HepG2 (cell line): ENCODE data around the gene COL4A2. TPM values are rescaled to one million over a fixed set of nuclear protein-coding genes. Genes with fewer than 3 reads are reported as not detected.

ENCODE experiments used
- ATAC-seq: fragments of 200-7000 bp; cut with Tn5 transposase; 3 replicates; pipeline ENCODE4 v1.9.1; 2020; ENCODE audit warnings: mild to moderate bottlenecking, moderate library complexity
- BruUV-seq: library from RNA; stranded (reverse); fragments of 400-500 nt; replicated peaks from 2 replicates; lab custom pipeline; 2021; lab: Mats Ljungman, UMichigan
- CTCF ChIA-PET: fragments of 300-600 bp; formaldehyde crosslinking; extraction: SDS; loops from one replicate; lab custom pipeline; 2021; ENCODE audit warnings: low total read pairs, inconsistent platforms, low intra/inter-chr PET ratio; lab: Yijun Ruan, JAX
- POLR2A ChIA-PET: fragments of 350-600 bp; sonication (Branson Sonifier 250); formaldehyde crosslinking; loops from one replicate; lab custom pipeline; 2020; ENCODE audit warnings: antibody characterized with exemption, inconsistent platforms; lab: Yijun Ruan, JAX
- DNase-seq: peaks from one replicate; pipeline ENCODE4 v3.0.0-alpha.2; 2015; ENCODE audit warnings: low spot score
- FAIRE-seq: peaks from 3 replicates; lab custom pipeline; 2011; peaks lifted over from hg19 to GRCh38; lab: Jason Lieb, UNC
- H2AFZ ChIP-seq: one replicate; pipeline ENCODE4 v1.6.1; 2011; ENCODE audit warnings: low read length, inconsistent platforms
- H3K27ac ChIP-seq: fragments of 300-600 bp; 3 replicates; pipeline ENCODE4 v1.8.0; 2011; ENCODE audit warnings: mixed run types, mild to moderate bottlenecking, mixed read lengths, low read length, inconsistent platforms; ENCODE audit not compliant: insufficient read depth; ENCODE audit errors: extremely low read length
- H3K27me3 ChIP-seq, 2 experiments: fragments of 200-600 bp in 1 of 2; 2 replicates in 1 of 2; 3 replicates in 1 of 2; pipeline versions ENCODE4 v1.6.0 to v1.8.0; 2011; ENCODE audit warnings: low read length in 2 of 2, mild to moderate bottlenecking in 2 of 2, moderate library complexity in 2 of 2, inconsistent platforms in 1 of 2; ENCODE audit not compliant: insufficient read depth in 2 of 2, control insufficient read depth in 1 of 2
- H3K36me3 ChIP-seq, 2 experiments: fragments of 200-600 bp in 1 of 2; replicated peaks in 1 of 2; 2 replicates in 1 of 2; 3 replicates in 1 of 2; pipeline versions ENCODE4 v1.5.1 to v1.8.0; 2011; ENCODE audit warnings: low read length in 2 of 2, inconsistent platforms in 1 of 2; ENCODE audit not compliant: insufficient read depth in 2 of 2, control insufficient read depth in 1 of 2
- H3K4me1 ChIP-seq: 2 replicates; pipeline ENCODE4 v1.5.1; 2012; ENCODE audit warnings: low read length, inconsistent platforms; ENCODE audit not compliant: insufficient read depth
- H3K4me2 ChIP-seq: 2 replicates; pipeline ENCODE4 v1.6.0; 2011; ENCODE audit warnings: low read depth, low read length, inconsistent platforms
- H3K4me3 ChIP-seq, 3 experiments: fragments of 200-600 bp in 1 of 3; sonication (generic), shearing (Covaris generic) in 1 of 3; replicated peaks in 1 of 3; 2 replicates each; pipeline ENCODE4 v1.5.1; 2011 to 2016; ENCODE audit warnings: low read length in 3 of 3, inconsistent platforms in 2 of 3, low read depth in 2 of 3, mild to moderate bottlenecking in 2 of 3, control low read depth in 1 of 3, mixed read lengths in 1 of 3; ENCODE audit not compliant: insufficient read depth in 1 of 3
- H3K79me2 ChIP-seq: one replicate; pipeline ENCODE4 v1.6.1; 2011; ENCODE audit warnings: low read length, inconsistent platforms; ENCODE audit not compliant: insufficient read depth
- H3K9ac ChIP-seq: 2 replicates; pipeline ENCODE4 v1.6.0; 2011; ENCODE audit warnings: mild to moderate bottlenecking, low read depth, low read length, inconsistent platforms; ENCODE audit not compliant: insufficient read depth
- H3K9me3 ChIP-seq: 2 replicates; pipeline ENCODE4 v1.5.1; 2012; ENCODE audit warnings: mild to moderate bottlenecking, low read length
- H4K20me1 ChIP-seq: 2 replicates; pipeline ENCODE4 v1.6.0; 2011; ENCODE audit warnings: inconsistent platforms, mild to moderate bottlenecking, low read length, moderate library complexity; ENCODE audit not compliant: insufficient read depth
- AGO2 ChIP-seq: fragments of 200-400 bp; formaldehyde crosslinking; optimal IDR thresholded peaks from 2 replicates; pipeline ENCODE3; 2017; ENCODE audit warnings: mild to moderate bottlenecking, low read depth, low read length, moderate library complexity
- ATF6 ChIP-seq: sonication (generic); formaldehyde crosslinking; conservative IDR thresholded peaks from 2 replicates; pipeline ENCODE4 v1.4.0; 2020; ENCODE audit warnings: missing genetic modification reagents
- CBX5 ChIP-seq: sonication (generic); formaldehyde crosslinking; IDR thresholded peaks from 2 replicates; pipeline ENCODE4 v1.4.0; 2020; ENCODE audit warnings: missing genetic modification reagents, borderline replicate concordance
- GFI1 ChIP-seq: sonication (generic); formaldehyde crosslinking; IDR thresholded peaks from 2 replicates; pipeline ENCODE4 v1.5.0; 2020; ENCODE audit warnings: missing genetic modification reagents, mild to moderate bottlenecking, borderline replicate concordance
- KLF11 ChIP-seq: IDR thresholded peaks from 2 replicates; pipeline ENCODE4 v1.6.1; 2016; ENCODE audit warnings: missing compliant biosample characterization
- PAXIP1 ChIP-seq: sonication (generic); formaldehyde crosslinking; conservative IDR thresholded peaks from 2 replicates; pipeline ENCODE4 v1.4.0; 2020; ENCODE audit warnings: mild to moderate bottlenecking, missing genetic modification reagents, moderate library complexity
- RBFOX2 ChIP-seq: fragments of 200-400 bp; formaldehyde crosslinking; IDR thresholded peaks from 2 replicates; pipeline ENCODE4 v1.6.1; 2017; ENCODE audit warnings: low read depth, mild to moderate bottlenecking, low read length
- THAP8 ChIP-seq: sonication (generic); formaldehyde crosslinking; IDR thresholded peaks from 2 replicates; pipeline ENCODE4 v1.5.1; 2020; ENCODE audit warnings: missing genetic modification reagents, mild to moderate bottlenecking, borderline replicate concordance
- TP53 ChIP-seq: sonication (generic); formaldehyde crosslinking; conservative IDR thresholded peaks from 2 replicates; pipeline ENCODE4 v1.4.0; 2020; ENCODE audit warnings: missing genetic modification reagents
- ZBTB14 ChIP-seq: sonication (generic); formaldehyde crosslinking; IDR thresholded peaks from 2 replicates; pipeline ENCODE4 v1.4.0; 2020; ENCODE audit warnings: missing genetic modification reagents
- ZBTB2 ChIP-seq: sonication (generic); formaldehyde crosslinking; IDR thresholded peaks from 2 replicates; pipeline ENCODE4 v1.8.0; 2022; ENCODE audit warnings: low read depth, missing genetic modification reagents
- ZNF451 ChIP-seq: sonication (generic); formaldehyde crosslinking; IDR thresholded peaks from 2 replicates; pipeline ENCODE4 v1.5.0; 2020; ENCODE audit warnings: mild to moderate bottlenecking, missing genetic modification reagents
- ZNF550 ChIP-seq: sonication (generic); formaldehyde crosslinking; IDR thresholded peaks from 2 replicates; pipeline ENCODE4 v1.4.0; 2020; ENCODE audit warnings: mild to moderate bottlenecking, missing genetic modification reagents, borderline replicate concordance
- ZSCAN20 ChIP-seq: sonication (generic); formaldehyde crosslinking; IDR thresholded peaks from 2 replicates; pipeline ENCODE4 v1.4.0; 2020; ENCODE audit warnings: missing genetic modification reagents, mild to moderate bottlenecking, borderline replicate concordance
- whole genome bisulfite sequencing: methylation state at CpG from one replicate; pipeline ENCODE4 v1.1.6; 2017; ENCODE audit warnings: low lambda C conversion rate; 5-methylcytosine and 5-hydroxymethylcytosine counted together
- in situ Hi-C: cut with HindIII; loops from 2 replicates; pipeline ENCODE4 v1.10.0; 2017; ENCODE audit warnings: low pct_unique_long_range_greater_than_20kb; ENCODE audit not compliant: extremely low pct_ligation_motif_present
- intact Hi-C: fragments of 100-400 bp; cut with micrococcal nuclease; formaldehyde crosslinking; loops from one replicate; pipeline ENCODE4 v1.10.0; 2022; ENCODE audit not compliant: unreplicated experiment
- polyA plus RNA-seq, 8 experiments: library from polyadenylated mRNA; depleted of rRNA in 3 of 8; stranded (reverse) in 7 of 8; unstranded in 1 of 8; fragments of >200 nt; fragmentation: Illumina TruSeq in 4 of 8; extraction: Trizol in 4 of 8; gene quantifications; 2 replicates each; pipeline versions ENCODE4 v1.2.1 to v1.2.3, GENCODE V29; 2011 to 2016; ENCODE audit warnings: low read depth in 4 of 8, missing spikeins in 1 of 8, mixed read lengths in 1 of 8; ENCODE audit not compliant: insufficient read depth in 1 of 8
- total RNA-seq, 5 experiments: library from RNA; depleted of rRNA; stranded (reverse); fragments of >200 nt; fragmentation: Illumina TruSeq; extraction: Trizol; gene quantifications; 2 replicates each; pipeline ENCODE4 v1.2.3, GENCODE V29; 2016; ENCODE audit warnings: low read depth in 1 of 5

COL4A2 gene
- total and polyA plus RNA-seq, 2 of the 13 experiments (the other 11 are each of a cell fraction or from before 2014, with no cell fraction given): 0.22 to 1.9 TPM

GRCh38 chr13:110399801-110400200, 92.7 kb downstream of the COL4A2 start (continued):
- TF ChIP-seq ZBTB14 (CRISPR knock-in tag) (no peak), ATF6 (no peak), CBX5 (no peak), GFI1 (no peak), ZNF550 (CRISPR knock-in tag) (no peak)

GRCh38 chr13:110400786-110401533, 93.9 kb downstream of the COL4A2 start:
- no peak overlapping the region for H3K27ac ChIP-seq
- ChIA-PET CTCF (no interaction called here), POLR2A (no interaction called here)
- intact Hi-C loops: no loop called here
- BruUV-seq: no TSS peak
- H3K4me1 ChIP-seq: no peaks in the 10 kb centered on the region
- no peaks in the 10 kb centered on the region for H3K36me3 ChIP-seq
- H3K27me3 ChIP-seq: peaks cover 2 to 41% of the 10 kb centered on the region in 2 experiments
- DNase-seq: no peak
- in situ Hi-C loops: loop anchor here (25.0 kb wide), 1 partner anchor 1439 kb away; no protein-coding TSS in a partner anchor
- no peak for FAIRE-seq
- ATAC-seq: no peak
- H3K9me3 ChIP-seq: no peaks in the 10 kb centered on the region
- WGBS: 2% methylated on average over 3 of the region's 3 CpGs
- no peaks in the 10 kb centered on the region for H4K20me1 ChIP-seq
- H2AFZ ChIP-seq: no peak overlapping the region
- H3K9ac ChIP-seq: no peak overlapping the region
- H3K4me2 ChIP-seq: no peak overlapping the region
- H3K79me2 ChIP-seq: no peaks in the 10 kb centered on the region
- H3K4me3 ChIP-seq: no peak overlapping the region
- TF ChIP-seq THAP8: no peak
- TF ChIP-seq AGO2: no peak
- TF ChIP-seq ZBTB2 (CRISPR knock-in tag): no peak
- no peak for TF ChIP-seq KLF11 (CRISPR knock-in tag)
- TF ChIP-seq PAXIP1 (CRISPR knock-in tag): no peak
- TF ChIP-seq ZNF451 (CRISPR knock-in tag): no peak
- no peak for TF ChIP-seq RBFOX2
- TF ChIP-seq TP53 (CRISPR knock-in tag): no peak
- no peak for TF ChIP-seq ZSCAN20
